HG03575 (cell line): Measurements from ENCODE around the gene WNT4.

Experiments
- ATAC-seq: cut with Tn5 transposase; IDR thresholded peaks from one replicate; pipeline ENCODE4 v1.9.1; 2021; ENCODE audit not compliant: unreplicated experiment, insufficient number of reproducible peaks, low FRiP score; ENCODE audit errors: extremely low read depth

Gene WNT4

GRCh38 chr1:22133247-22133930, 9.5 kb downstream of the WNT4 start:
- ATAC-seq = no peak

- no peak for ATAC-seq
Observed at GRCh38 chr1:22132517-22133235, 10.2 kb downstream of the WNT4 start.

- ATAC-seq = no peak
Observed at GRCh38 chr1:22131875-22132486, 10.9 kb downstream of the WNT4 start.

- no peak for ATAC-seq
Observed at GRCh38 chr1:22131062-22131461, 11.8 kb downstream of the WNT4 start.

GRCh38 chr1:22129501-22130117, 13.3 kb downstream of the WNT4 start:
- ATAC-seq = no peak

- no peak for ATAC-seq
Observed at GRCh38 chr1:22128392-22128791, 14.5 kb downstream of the WNT4 start.

- ATAC-seq = no peak
Observed at GRCh38 chr1:22127731-22128130, 15.2 kb downstream of the WNT4 start.

GRCh38 chr1:22127248-22127647, 15.6 kb downstream of the WNT4 start:
- no peak for ATAC-seq

GRCh38 chr1:22126531-22126930, 16.4 kb downstream of the WNT4 start:
- ATAC-seq = no peak

GRCh38 chr1:22124592-22125229, 18.2 kb downstream of the WNT4 start:
- ATAC-seq = no peak

GRCh38 chr1:22123901-22124404, 18.9 kb downstream of the WNT4 start:
- no peak for ATAC-seq

- no peak for ATAC-seq
Observed at GRCh38 chr1:22123071-22123390, 19.9 kb downstream of the WNT4 start.

- ATAC-seq = no peak
Observed at GRCh38 chr1:22122273-22123070, 20.4 kb downstream of the WNT4 start.

GRCh38 chr1:22121421-22121911, 21.4 kb downstream of the WNT4 start:
- no peak for ATAC-seq

GRCh38 chr1:22120469-22120790, 22.5 kb downstream of the WNT4 start:
- no peak for ATAC-seq

GRCh38 chr1:22119626-22120468, 23.1 kb downstream of the WNT4 start:
- ATAC-seq = no peak

GRCh38 chr1:22118291-22118992, 24.5 kb downstream of the WNT4 start:
- ATAC-seq = no peak
